Stimulated activated CD8-positive, alpha-beta memory T cell treated with anti-CD3 and anti-CD28 coated beads, Interleukin-4, amount 100 ng/mL, for 4 hours (primary cell): ENCODE results near the gene GOLGB1.

ENCODE experiments used
- DNase-seq, 2 donors: peaks; one replicate each; pipeline ENCODE4 v3.0.0-alpha.2; 2020; ENCODE audit warnings: low read depth in 2 of 2, low spot score in 1 of 2

Gene GOLGB1

GRCh38 chr3:121642601-121643314, 106.8 kb downstream of the GOLGB1 start:
- DNase-seq: no peak

- no peak for DNase-seq
Measured at GRCh38 chr3:121641127-121641526, 108.4 kb downstream of the GOLGB1 start.

GRCh38 chr3:121637922-121638321, 111.6 kb downstream of the GOLGB1 start:
- DNase-seq: no peak

GRCh38 chr3:121630355-121630754, 119.2 kb downstream of the GOLGB1 start:
- no peak for DNase-seq

GRCh38 chr3:121629601-121630000, 119.9 kb downstream of the GOLGB1 start:
- DNase-seq: no peak

- DNase-seq: no peak
Measured at GRCh38 chr3:121627622-121628021, 121.9 kb downstream of the GOLGB1 start.

- no peak for DNase-seq
Measured at GRCh38 chr3:121627211-121627610, 122.3 kb downstream of the GOLGB1 start.

GRCh38 chr3:121626495-121626894, 123.0 kb downstream of the GOLGB1 start:
- no peak for DNase-seq

- DNase-seq: no peak
Measured at GRCh38 chr3:121624147-121624899, 125.2 kb downstream of the GOLGB1 start.

GRCh38 chr3:121621491-121621890, 128.1 kb downstream of the GOLGB1 start:
- DNase-seq: no peak

- no peak for DNase-seq
Measured at GRCh38 chr3:121619691-121620090, 129.8 kb downstream of the GOLGB1 start.
